ENCODE data around the gene SEMA4G. TPM values are rescaled to one million over a fixed set of nuclear protein-coding genes. Genes with fewer than 3 reads are reported as not detected.

SEMA4G gene
- total and polyA plus RNA-seq, 2 of the 4 experiments (the other 2 are of a cell fraction), result 0.90 to 8.7 TPM

- H4K8ac ChIP-seq (ENCODE audit: low read depth in 2 of 2, low read length in 2 of 2), result no peak overlapping the region; a peak in 1 of 4 replicates
- in situ Hi-C loops (cut with MboI; ENCODE audit: low sequenced_read_pairs), result loop anchor here (25.0 kb wide), 1 partner anchor 870 kb away; the partner anchor contains the start of gene OGA
- ChIA-PET POLR2A (ENCODE audit: unreplicated experiment) (no interaction called here), CTCF (interaction anchor here (0.5 kb wide), 1 partner anchor 11 kb away, joined by 3 read pairs; no protein-coding TSS in a partner anchor)
- ATAC-seq (ENCODE audit: low read depth) (no peak), DNase-seq (no peak)
- no peak overlapping the region for H2BK20ac ChIP-seq (ENCODE audit: low read depth, low read length)
- H2AK5ac ChIP-seq (ENCODE audit: low read depth, low read length), result no peak overlapping the region; the same call in 1 of the 2 replicates
- H4K5ac ChIP-seq (ENCODE audit: low read depth, low read length), result no peak overlapping the region
- no peak overlapping the region for H3K4ac ChIP-seq (ENCODE audit: low read depth, low read length)
- dilution Hi-C loops (cut with HindIII; ENCODE audit: low sequenced_read_pairs, unreplicated experiment), result no loop called here
- no peak overlapping the region for H2AK9ac ChIP-seq (replicated peaks; ENCODE audit: low read depth, low read length, poor library complexity)
- H4K91ac ChIP-seq (ENCODE audit: insufficient read depth, low read depth, low read length), result no peak overlapping the region
- no peaks in the 10 kb centered on the region for H3K9me3 ChIP-seq (ENCODE audit: control insufficient read depth, insufficient read depth, low read length)
- H3K27me3 ChIP-seq (ENCODE audit: control insufficient read depth, insufficient read depth, low read length), result no peaks in the 10 kb centered on the region
- H3K79me1 ChIP-seq (ENCODE audit: low read depth in 1 of 2, low read length in 2 of 2), result peaks cover 0 to 24% of the 10 kb centered on the region in 2 experiments; a peak in 3 of 4 replicates
- 0 out of 2 replicates have a peak, but pooled peaks cover 4% of the 10 kb centered on the region for H3K9me1 ChIP-seq (ENCODE audit: insufficient read depth, low read length)
- H3K4me3 ChIP-seq (ENCODE audit: insufficient read depth, low read depth, low read length), result no peak overlapping the region
- no peak overlapping the region for H2AFZ ChIP-seq (replicated peaks; ENCODE audit: low read length, poor library complexity)
- H3K4me1 ChIP-seq (ENCODE audit: control insufficient read depth, insufficient read depth, low read length), result peaks cover 11% of the 10 kb centered on the region
- H2BK15ac ChIP-seq (ENCODE audit: low read depth, low read length), result no peak overlapping the region
- no peak overlapping the region for H3K23ac ChIP-seq (ENCODE audit: low read depth, low read length)
- no peak overlapping the region for H3K18ac ChIP-seq (ENCODE audit: low read depth, low read length)
- H2BK120ac ChIP-seq (ENCODE audit: low read depth, low read length), result no peak overlapping the region
- H3K14ac ChIP-seq (replicated peaks; ENCODE audit: low read depth, low read length), result no peak overlapping the region
- no peak overlapping the region for H3K9ac ChIP-seq (ENCODE audit: low read depth, low read length)
- TF ChIP-seq CEBPB (IDR thresholded peaks at IDR 0.05; ENCODE audit: low read depth, low read length) (peak; percentile 62), MAFK (IDR thresholded peaks at IDR 0.05; ENCODE audit: low read depth, low read length) (no peak)
- WGBS, 2 experiments (ENCODE audit: extremely low coverage in 2 of 2, insufficient read length in 1 of 2), result no CpG with 5 or more reads among the region's 3 CpGs
- BruUV-seq (replicated peaks), result no TSS peak
- H3K27ac ChIP-seq (ENCODE audit: insufficient read depth, low read length), result no peak overlapping the region
- peak overlapping the region; percentile 5; the same call in 1 of the 2 replicates for H3K56ac ChIP-seq (ENCODE audit: extremely low read depth, insufficient read depth, low read length)
- H3K4me2 ChIP-seq (ENCODE audit: low read depth, low read length), result no peak overlapping the region
- peaks cover 5% of the 10 kb centered on the region; the same call in 1 of the 2 replicates for H4K20me1 ChIP-seq (ENCODE audit: insufficient read depth, low read length)
- peak overlapping the region; percentile 5 for H2BK5ac ChIP-seq (ENCODE audit: low read depth, low read length, poor library complexity, severe bottlenecking)
- intact Hi-C loops (cut with micrococcal nuclease), result no loop called here
- peaks cover 41% of the 10 kb centered on the region for H3K36me3 ChIP-seq (ENCODE audit: control insufficient read depth, insufficient read depth, low read length)
These were observed 27.1 kb upstream of the SEMA4G start for GRCh38 chr10:100942229-100942628.
